Endothelial cell (in vitro differentiated cells): ENCODE data around the gene FADS1. TPM values are rescaled to one million over a fixed set of nuclear protein-coding genes. Genes with fewer than 3 reads are reported as not detected.

ENCODE experiments used
- DNase-seq: peaks from one replicate; pipeline ENCODE4 v3.0.0; 2021; ENCODE audit warnings: low spot score
- H3K27ac Mint-ChIP-seq: one replicate; pipeline ENCODE4 v1.8.0; 2021; ENCODE audit warnings: mixed read lengths, inconsistent platforms; ENCODE audit not compliant: unreplicated experiment
- H3K27me3 Mint-ChIP-seq: one replicate; pipeline ENCODE4 v1.8.0; 2021; ENCODE audit warnings: mild to moderate bottlenecking, moderate library complexity, mixed read lengths, inconsistent platforms; ENCODE audit not compliant: unreplicated experiment
- H3K36me3 Mint-ChIP-seq: one replicate; pipeline ENCODE4 v1.8.0; 2021; ENCODE audit warnings: mild to moderate bottlenecking, low read depth, mixed read lengths, inconsistent platforms; ENCODE audit not compliant: unreplicated experiment
- H3K4me1 Mint-ChIP-seq: one replicate; pipeline ENCODE4 v1.8.0; 2021; ENCODE audit warnings: mild to moderate bottlenecking, mixed read lengths, inconsistent platforms; ENCODE audit not compliant: unreplicated experiment
- H3K4me3 Mint-ChIP-seq: one replicate; pipeline ENCODE4 v1.8.0; 2021; ENCODE audit warnings: mild to moderate bottlenecking, mixed read lengths, inconsistent platforms; ENCODE audit not compliant: unreplicated experiment
- H3K9me3 Mint-ChIP-seq: one replicate; pipeline ENCODE4 v1.8.0; 2021; ENCODE audit warnings: mixed read lengths, inconsistent platforms; ENCODE audit not compliant: unreplicated experiment
- CTCF ChIP-seq: fragments of 200-600 bp; sonication (generic); IDR thresholded peaks from one replicate; pipeline ENCODE4 v1.5.0; 2021; ENCODE audit warnings: antibody characterized with exemption; ENCODE audit not compliant: unreplicated experiment
- total RNA-seq: library from RNA; stranded (reverse); fragmentation: NEBNext Ultra II Directional; extraction: Animal tissue kit (Norgen Biotek cat#: 25700); gene quantifications from one replicate; pipeline ENCODE4 v1.2.1, GENCODE V29; 2021; ENCODE audit not compliant: unreplicated experiment

Gene FADS1
- total RNA-seq, 1 donor from 2014 or later, result 102 TPM

DNA sequence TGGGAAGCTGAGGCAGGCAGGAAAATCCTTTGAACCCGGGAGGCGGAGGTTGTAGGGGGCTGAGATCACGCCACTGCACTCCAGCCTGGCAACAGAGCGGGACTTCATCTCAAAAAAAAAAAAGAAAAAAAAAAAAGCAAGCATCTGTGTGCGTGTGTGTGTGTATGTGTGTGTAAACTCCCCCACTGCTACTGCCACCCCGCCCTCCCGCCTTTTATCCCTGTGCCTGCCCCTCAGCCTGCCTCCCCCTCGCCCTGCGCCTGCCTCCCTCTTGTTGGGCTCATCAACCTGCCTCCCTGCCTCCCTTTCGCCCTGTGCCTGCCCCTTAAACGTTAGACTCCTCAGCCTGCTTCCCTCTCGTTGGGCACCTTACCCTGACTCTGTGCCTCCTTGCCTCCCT lies 42.4 kb downstream of the FADS1 start:
- Mint-ChIP-seq H3K4me1 (peaks cover 6% of the 10 kb centered on the region), H3K4me3 (no peak overlapping the region), H3K9me3 (no peaks in the 10 kb centered on the region), H3K27ac (no peak overlapping the region), H3K36me3 (no peaks in the 10 kb centered on the region), H3K27me3 (peaks cover 15% of the 10 kb centered on the region)
- TF ChIP-seq CTCF, result no peak
- DNase-seq, result no peak

GRCh38 chr11:61773809-61774208 lies 43.0 kb downstream of the FADS1 start:
- Mint-ChIP-seq H3K4me1 (peaks cover 6% of the 10 kb centered on the region), H3K27me3 (peaks cover 15% of the 10 kb centered on the region), H3K4me3 (no peak overlapping the region), H3K27ac (no peak overlapping the region), H3K9me3 (no peaks in the 10 kb centered on the region), H3K36me3 (no peaks in the 10 kb centered on the region)
- no peak for DNase-seq
- TF ChIP-seq CTCF, result no peak

GRCh38 chr11:61773356-61773755 lies 43.4 kb downstream of the FADS1 start:
- Mint-ChIP-seq H3K4me3 (no peak overlapping the region), H3K27me3 (peaks cover 15% of the 10 kb centered on the region), H3K27ac (no peak overlapping the region), H3K4me1 (peaks cover 6% of the 10 kb centered on the region), H3K36me3 (no peaks in the 10 kb centered on the region), H3K9me3 (no peaks in the 10 kb centered on the region)
- no peak for DNase-seq
- TF ChIP-seq CTCF, result no peak

DNA sequence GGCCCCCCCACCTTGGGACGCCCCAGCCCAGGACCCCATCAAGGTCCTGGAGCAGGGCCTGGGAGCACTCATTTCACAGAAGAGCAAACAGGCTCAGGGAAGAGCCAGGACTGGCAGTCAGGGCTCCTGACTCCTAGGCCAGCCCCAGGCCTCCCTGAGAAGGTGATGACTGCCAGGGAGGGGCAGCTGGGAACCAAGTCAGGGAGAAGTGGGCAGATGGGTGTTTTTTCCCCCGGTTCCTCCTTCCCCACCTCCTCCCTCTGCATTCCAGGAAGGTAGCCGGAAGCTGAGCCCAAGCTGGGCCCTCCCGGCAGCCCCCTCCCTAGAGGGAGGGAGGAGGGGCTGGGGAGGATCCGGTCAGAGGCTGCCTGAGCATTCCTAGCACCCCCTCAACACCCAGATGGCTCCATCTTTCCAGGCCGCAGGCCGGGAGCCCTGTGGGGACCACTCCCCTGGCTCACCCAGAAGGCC lies 44.8 kb downstream of the FADS1 start:
- Mint-ChIP-seq H3K27ac (no peak overlapping the region), H3K9me3 (no peaks in the 10 kb centered on the region), H3K36me3 (no peaks in the 10 kb centered on the region), H3K27me3 (peaks cover 13% of the 10 kb centered on the region), H3K4me1 (peaks cover 6% of the 10 kb centered on the region), H3K4me3 (no peak overlapping the region)
- TF ChIP-seq CTCF, result no peak
- no peak for DNase-seq

- peaks cover 6% of the 10 kb centered on the region for H3K4me1 Mint-ChIP-seq
- no peak overlapping the region for H3K27ac Mint-ChIP-seq
- TF ChIP-seq CTCF, result no peak
- no peaks in the 10 kb centered on the region for H3K36me3 Mint-ChIP-seq
- H3K4me3 Mint-ChIP-seq, result no peak overlapping the region
- peaks cover 13% of the 10 kb centered on the region for H3K27me3 Mint-ChIP-seq
- no peaks in the 10 kb centered on the region for H3K9me3 Mint-ChIP-seq
- DNase-seq, result no peak
Measured at GRCh38 chr11:61771195-61771894, 45.5 kb downstream of the FADS1 start.
